ENCODE measurements around the gene GARRE1.
"Not testable (repeated sequence)": the region's sequence is repeated elsewhere in the genome, so short reads cannot be mapped to it uniquely, and the experiment has no call there.

The GARRE1 gene, protein sequence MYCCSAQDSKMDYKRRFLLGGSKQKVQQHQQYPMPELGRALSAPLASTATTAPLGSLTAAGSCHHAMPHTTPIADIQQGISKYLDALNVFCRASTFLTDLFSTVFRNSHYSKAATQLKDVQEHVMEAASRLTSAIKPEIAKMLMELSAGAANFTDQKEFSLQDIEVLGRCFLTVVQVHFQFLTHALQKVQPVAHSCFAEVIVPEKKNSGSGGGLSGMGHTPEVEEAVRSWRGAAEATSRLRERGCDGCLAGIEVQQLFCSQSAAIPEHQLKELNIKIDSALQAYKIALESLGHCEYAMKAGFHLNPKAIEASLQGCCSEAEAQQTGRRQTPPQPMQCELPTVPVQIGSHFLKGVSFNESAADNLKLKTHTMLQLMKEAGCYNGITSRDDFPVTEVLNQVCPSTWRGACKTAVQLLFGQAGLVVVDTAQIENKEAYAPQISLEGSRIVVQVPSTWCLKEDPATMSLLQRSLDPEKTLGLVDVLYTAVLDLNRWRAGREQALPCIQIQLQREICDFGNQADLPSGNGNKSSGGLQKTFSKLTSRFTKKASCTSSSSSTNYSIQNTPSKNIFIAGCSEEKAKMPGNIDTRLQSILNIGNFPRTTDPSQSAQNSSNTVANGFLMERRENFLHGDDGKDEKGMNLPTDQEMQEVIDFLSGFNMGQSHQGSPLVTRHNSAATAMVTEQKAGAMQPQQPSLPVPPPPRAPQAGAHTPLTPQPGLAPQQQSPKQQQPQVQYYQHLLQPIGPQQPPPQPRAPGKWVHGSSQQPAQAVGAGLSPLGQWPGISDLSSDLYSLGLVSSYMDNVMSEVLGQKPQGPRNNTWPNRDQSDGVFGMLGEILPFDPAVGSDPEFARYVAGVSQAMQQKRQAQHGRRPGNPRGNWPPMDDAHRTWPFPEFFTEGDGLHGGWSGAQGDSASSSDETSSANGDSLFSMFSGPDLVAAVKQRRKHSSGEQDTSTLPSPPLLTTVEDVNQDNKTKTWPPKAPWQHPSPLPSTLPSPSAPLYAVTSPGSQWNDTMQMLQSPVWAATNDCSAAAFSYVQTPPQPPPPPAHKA (N-terminal part only)

DNA sequence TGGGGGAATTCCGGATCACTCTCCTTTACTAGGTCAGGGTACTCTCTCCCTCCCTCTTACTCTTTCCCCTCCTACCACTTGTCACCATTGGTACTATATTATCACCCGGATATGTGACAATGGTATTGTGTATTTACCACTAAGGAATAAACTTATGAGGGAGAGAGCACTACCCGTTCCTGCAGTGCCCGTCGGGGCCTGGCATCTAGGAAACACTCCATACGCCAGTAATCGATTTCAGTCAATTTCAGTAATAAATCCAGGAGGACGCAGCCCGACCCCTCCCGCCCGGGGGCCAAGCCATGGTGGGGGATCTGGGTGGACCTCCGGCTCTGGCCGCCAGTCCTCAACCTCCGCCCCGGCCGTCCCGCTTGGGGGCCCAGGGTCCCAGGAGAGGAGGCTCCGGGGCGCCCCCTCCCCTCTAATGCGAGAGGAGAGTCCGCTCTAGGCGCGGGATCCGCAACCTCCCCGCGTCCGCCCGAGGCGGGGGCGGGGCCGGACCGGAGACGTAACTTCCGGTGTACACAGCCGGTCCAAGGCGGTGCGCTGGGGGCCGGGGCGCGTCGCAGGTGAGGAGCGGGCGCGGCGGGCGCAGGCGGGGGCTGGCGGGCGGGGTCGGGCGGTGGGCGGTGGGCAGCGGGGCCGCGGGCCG is at the start of gene GARRE1:
Gene GARRE1 (plus strand): TSS at position 509 of the 652 bp plus-strand sequence. CDS start 45,920 bp downstream, outside the sequence.
- H3K4me3 ChIP-seq: peak within 1 kb of the TSS; percentile 85 to 95 (median 91)
- H3K4me2 ChIP-seq: peak within 1 kb of the TSS; percentile 80 to 98 (median 94)
- peak within 1 kb of the TSS; percentile 79 to 93 (median 87) for H3K9ac ChIP-seq
- no peak for TF ChIP-seq Cebpa-rat (IDR thresholded peaks at IDR 0.05)
- H3K9me3 ChIP-seq (replicated peaks in 1 of 11): no peaks in the 10 kb centered on the region
- peaks cover 0 to 4% (median 0%) of the 10 kb centered on the region in 11 experiments; a peak in 1 of 22 replicates for H3K36me3 ChIP-seq
- H4K20me1 ChIP-seq: peaks cover 0 to 17% (median 0%) of the 10 kb centered on the region in 11 experiments; a peak in 6 of 22 replicates
- H3K4me1 ChIP-seq: peaks cover 6 to 18% (median 11%) of the 10 kb centered on the region in 10 experiments; a peak in 17 of 20 replicates
- H3K27ac ChIP-seq: peak within 1 kb of the TSS; percentile 67 to 85 (median 78)
- no peaks in the 10 kb centered on the region; a peak in 2 of 22 replicates for H3K27me3 ChIP-seq

DNA sequence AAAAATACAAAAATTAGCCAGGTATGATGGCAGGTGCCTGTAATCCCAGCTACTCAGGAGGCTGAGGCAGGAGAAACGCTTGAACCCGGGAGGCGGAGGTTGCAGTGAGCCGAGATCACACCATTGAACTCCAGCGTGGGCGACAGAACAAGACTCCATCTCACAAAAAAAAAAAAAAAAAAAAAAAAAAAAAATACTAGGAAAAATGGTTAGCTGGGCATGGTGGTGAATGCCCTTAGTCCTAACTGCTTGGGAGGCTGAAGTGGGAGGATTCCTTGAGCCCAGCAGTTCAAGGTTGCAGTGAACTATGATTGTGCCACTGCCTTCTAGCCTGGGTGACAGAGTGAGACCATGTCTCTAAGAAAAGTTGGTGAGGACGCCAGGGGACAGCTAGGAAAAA is 49.0 kb upstream of the GARRE1 start:
- H3K27ac ChIP-seq; H3K27me3 ChIP-seq; H3K9me3 ChIP-seq (replicated peaks in 1 of 11); H3K4me3 ChIP-seq; H3K9ac ChIP-seq; H3K4me2 ChIP-seq: not testable (repeated sequence)
- H3K36me3 ChIP-seq: peaks cover 87 to 100% (median 95%) of the 10 kb centered on the region in 11 experiments
- peaks cover 12 to 76% (median 41%) of the 10 kb centered on the region in 11 experiments; a peak in 18 of 22 replicates for H4K20me1 ChIP-seq
- peaks cover 0 to 12% (median 5%) of the 10 kb centered on the region in 10 experiments; a peak in 11 of 20 replicates for H3K4me1 ChIP-seq

DNA sequence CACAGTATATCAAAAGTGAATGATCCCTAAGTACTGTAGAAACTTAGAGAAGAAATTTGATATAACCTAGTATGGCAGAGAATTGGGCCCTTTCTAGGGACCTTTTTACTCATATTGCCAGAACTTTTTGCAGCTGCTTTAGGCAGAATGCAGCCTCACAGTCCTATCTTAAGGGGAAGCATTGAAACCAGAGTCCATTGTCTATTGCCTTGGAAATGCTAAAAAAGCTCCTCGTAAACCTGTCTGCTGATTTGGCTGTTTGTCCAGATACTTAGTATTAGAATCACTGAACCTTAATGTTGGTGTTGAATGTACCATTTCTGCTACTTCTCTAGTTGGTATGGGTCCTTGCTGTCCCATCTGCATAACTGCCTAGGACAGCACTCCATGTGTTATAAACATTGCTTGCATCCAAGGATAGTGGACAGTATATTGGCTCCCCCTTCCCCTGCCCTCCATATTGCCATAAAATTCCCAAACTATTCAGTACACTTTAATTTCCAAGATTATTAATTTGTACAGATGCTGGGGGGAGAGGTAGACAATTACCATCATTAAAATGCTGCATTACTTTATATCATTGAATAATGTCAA is 46.0 kb upstream of the GARRE1 start:
- TF ChIP-seq Cebpa-rat (IDR thresholded peaks at IDR 0.05): no peak
- Histone ChIP-seq H3K27ac (no peak overlapping the region), H3K27me3 (no peaks in the 10 kb centered on the region), H3K9me3 (replicated peaks in 1 of 11) (no peaks in the 10 kb centered on the region), H3K9ac (no peak overlapping the region), H3K4me1 (no peaks in the 10 kb centered on the region), H3K4me3 (no peak overlapping the region), H3K36me3 (peaks cover 90 to 100% (median 98%) of the 10 kb centered on the region in 11 experiments), H4K20me1 (peaks cover 12 to 80% (median 51%) of the 10 kb centered on the region in 11 experiments; a peak in 20 of 22 replicates), H3K4me2 (no peak overlapping the region)

DNA sequence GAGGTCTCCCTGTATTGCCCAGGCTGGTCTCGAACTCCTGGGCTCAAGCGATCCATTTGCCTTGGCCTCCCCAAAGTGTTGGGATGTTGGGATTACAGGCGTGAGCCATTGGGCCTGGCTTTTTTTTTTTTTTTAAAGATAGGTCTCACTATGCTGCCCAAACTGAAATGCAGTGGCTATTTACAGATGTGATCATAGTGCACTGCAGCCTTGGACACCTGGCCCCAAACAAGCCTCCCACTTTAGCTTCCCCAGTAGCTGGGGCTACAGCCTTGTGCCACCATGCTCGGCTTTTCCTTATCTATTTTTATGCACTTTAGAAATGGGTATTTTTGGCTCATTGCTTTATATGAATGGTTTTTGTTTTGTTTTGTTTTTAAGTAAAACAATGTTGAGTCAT is 44.6 kb upstream of the GARRE1 start:
- no peak for TF ChIP-seq Cebpa-rat (IDR thresholded peaks at IDR 0.05)
- H3K4me2 ChIP-seq: no peak overlapping the region
- no peak overlapping the region for H3K4me3 ChIP-seq
- H3K9me3 ChIP-seq (replicated peaks in 1 of 11): no peaks in the 10 kb centered on the region
- H3K4me1 ChIP-seq: no peaks in the 10 kb centered on the region
- peaks cover 22 to 90% (median 64%) of the 10 kb centered on the region in 11 experiments; a peak in 21 of 22 replicates for H4K20me1 ChIP-seq
- H3K36me3 ChIP-seq: peaks cover 96 to 100% (median 99%) of the 10 kb centered on the region in 11 experiments
- no peak overlapping the region for H3K27ac ChIP-seq
- no peak overlapping the region for H3K9ac ChIP-seq
- no peaks in the 10 kb centered on the region for H3K27me3 ChIP-seq

DNA sequence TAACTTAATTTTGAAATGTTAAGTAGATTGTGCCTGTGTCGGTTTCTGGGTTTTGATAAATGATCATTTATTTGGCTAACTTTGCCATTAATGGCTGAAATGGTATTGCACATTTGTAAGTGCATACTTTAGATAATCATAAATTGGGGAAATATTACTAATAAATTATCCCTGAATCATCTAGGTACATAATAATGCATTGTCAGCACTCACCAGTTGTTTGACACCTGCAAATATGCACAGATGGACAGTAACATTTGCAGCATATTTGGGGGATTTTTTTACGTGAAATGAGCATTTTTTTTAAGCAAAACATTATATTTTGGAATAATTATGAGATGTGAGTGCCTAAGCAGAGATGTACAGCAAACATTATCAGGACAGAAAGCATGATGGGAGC is 41.1 kb upstream of the GARRE1 start:
- H3K4me2 ChIP-seq: no peak overlapping the region
- no peak for TF ChIP-seq Cebpa-rat (IDR thresholded peaks at IDR 0.05)
- no peaks in the 10 kb centered on the region for H3K27me3 ChIP-seq
- H3K9ac ChIP-seq: no peak overlapping the region
- no peak overlapping the region for H3K27ac ChIP-seq
- H4K20me1 ChIP-seq: peaks cover 55 to 98% (median 84%) of the 10 kb centered on the region in 11 experiments
- H3K4me1 ChIP-seq: peaks cover 16 to 24% (median 19%) of the 10 kb centered on the region in 10 experiments
- peaks cover 85 to 94% (median 87%) of the 10 kb centered on the region in 11 experiments for H3K36me3 ChIP-seq
- no peaks in the 10 kb centered on the region for H3K9me3 ChIP-seq (replicated peaks in 1 of 11)
- no peak overlapping the region for H3K4me3 ChIP-seq

DNA sequence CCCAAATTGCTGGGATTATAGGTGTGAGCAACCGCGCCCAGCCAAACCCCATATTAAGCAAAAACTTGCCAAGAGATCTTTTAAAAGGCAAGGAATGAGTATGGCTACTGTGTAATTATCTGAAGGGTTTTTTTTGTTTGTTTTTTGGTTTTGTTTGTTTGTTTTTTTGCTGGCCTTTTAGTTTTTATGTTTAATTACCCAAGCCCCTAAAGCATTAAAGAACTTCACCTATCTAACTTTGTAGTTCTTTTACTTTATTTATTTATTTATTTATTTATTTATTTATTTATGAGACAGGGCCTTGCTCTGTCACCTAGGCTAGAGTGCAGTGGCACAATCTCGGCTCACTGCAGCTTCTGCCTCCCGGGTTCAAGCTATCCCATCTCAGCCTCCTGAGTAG is 40.3 kb upstream of the GARRE1 start:
- TF ChIP-seq Cebpa-rat (IDR thresholded peaks at IDR 0.05): no peak
- Histone ChIP-seq H3K4me3 (no peak overlapping the region), H3K36me3 (peaks cover 82 to 92% (median 83%) of the 10 kb centered on the region in 11 experiments), H3K4me2 (no peak overlapping the region), H3K4me1 (peaks cover 21 to 30% (median 27%) of the 10 kb centered on the region in 10 experiments), H4K20me1 (peaks cover 63 to 98% (median 88%) of the 10 kb centered on the region in 11 experiments), H3K9ac (no peak overlapping the region), H3K9me3 (replicated peaks in 1 of 11) (no peaks in the 10 kb centered on the region), H3K27ac (no peak overlapping the region), H3K27me3 (no peaks in the 10 kb centered on the region)

DNA sequence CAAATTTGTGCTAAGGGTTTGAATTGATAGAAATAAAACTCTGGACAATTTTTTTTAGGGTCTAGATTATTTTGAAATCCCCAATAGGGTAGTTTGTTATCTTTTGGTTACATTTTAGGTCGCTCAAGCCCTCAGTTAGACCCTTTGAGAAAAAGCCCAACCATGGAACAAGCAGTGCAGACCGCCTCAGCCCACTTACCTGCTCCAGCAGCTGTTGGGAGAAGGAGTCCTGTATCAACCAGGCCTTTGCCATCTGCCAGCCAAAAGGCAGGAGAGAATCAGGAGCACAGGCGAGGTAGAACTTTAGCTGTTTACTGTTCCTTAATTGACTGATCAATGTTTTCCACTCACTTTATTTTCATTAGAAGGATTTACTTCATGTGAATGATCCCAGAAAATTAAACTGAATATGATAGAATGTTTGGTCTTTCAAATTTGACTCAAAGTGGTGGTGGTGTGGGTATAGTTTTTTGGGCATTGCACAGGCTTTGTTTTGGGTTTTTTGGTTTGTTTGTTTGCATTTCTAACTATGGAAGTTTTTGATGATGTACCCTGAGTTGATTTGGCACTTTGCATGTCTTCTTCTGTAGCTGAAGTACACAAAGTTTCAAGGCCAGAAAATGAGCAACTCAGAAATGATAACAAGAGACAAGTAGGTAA is 39.2 kb upstream of the GARRE1 start:
- no peaks in the 10 kb centered on the region for H3K27me3 ChIP-seq
- H3K36me3 ChIP-seq: peaks cover 82 to 91% (median 83%) of the 10 kb centered on the region in 11 experiments
- no peak overlapping the region for H3K4me2 ChIP-seq
- no peaks in the 10 kb centered on the region for H3K9me3 ChIP-seq (replicated peaks in 1 of 11)
- no peak for TF ChIP-seq Cebpa-rat (IDR thresholded peaks at IDR 0.05)
- H4K20me1 ChIP-seq: peaks cover 74 to 100% (median 91%) of the 10 kb centered on the region in 11 experiments
- H3K27ac ChIP-seq: no peak overlapping the region
- H3K4me1 ChIP-seq: peaks cover 21 to 33% (median 27%) of the 10 kb centered on the region in 10 experiments
- no peak overlapping the region for H3K4me3 ChIP-seq
- no peak overlapping the region for H3K9ac ChIP-seq

DNA sequence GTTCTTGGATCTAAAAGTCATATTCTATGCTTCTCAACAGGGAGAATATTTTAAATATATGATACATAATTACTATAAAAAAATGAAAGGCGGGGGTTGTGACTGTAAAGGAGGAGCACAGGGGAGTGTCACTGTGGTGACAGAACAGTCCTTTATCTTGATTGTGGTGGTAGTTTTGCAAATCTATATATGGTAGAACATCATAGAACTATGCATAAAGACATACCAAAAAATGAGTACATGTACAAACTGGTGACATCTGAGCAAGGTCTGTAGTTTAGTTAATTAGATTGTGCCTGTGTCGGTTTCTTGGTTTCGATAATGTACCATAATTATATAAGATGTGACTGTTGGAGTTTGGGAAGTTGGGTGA is 38.7 kb upstream of the GARRE1 start:
- Histone ChIP-seq H3K9ac (no peak overlapping the region), H3K27me3 (no peaks in the 10 kb centered on the region), H3K9me3 (replicated peaks in 1 of 11) (no peaks in the 10 kb centered on the region), H3K36me3 (peaks cover 80 to 91% (median 83%) of the 10 kb centered on the region in 11 experiments), H3K4me2 (no peak overlapping the region), H4K20me1 (peaks cover 79 to 100% (median 94%) of the 10 kb centered on the region in 11 experiments), H3K27ac (no peak overlapping the region), H3K4me1 (peaks cover 21 to 33% (median 27%) of the 10 kb centered on the region in 10 experiments), H3K4me3 (no peak overlapping the region)
- TF ChIP-seq Cebpa-rat (IDR thresholded peaks at IDR 0.05): no peak

DNA sequence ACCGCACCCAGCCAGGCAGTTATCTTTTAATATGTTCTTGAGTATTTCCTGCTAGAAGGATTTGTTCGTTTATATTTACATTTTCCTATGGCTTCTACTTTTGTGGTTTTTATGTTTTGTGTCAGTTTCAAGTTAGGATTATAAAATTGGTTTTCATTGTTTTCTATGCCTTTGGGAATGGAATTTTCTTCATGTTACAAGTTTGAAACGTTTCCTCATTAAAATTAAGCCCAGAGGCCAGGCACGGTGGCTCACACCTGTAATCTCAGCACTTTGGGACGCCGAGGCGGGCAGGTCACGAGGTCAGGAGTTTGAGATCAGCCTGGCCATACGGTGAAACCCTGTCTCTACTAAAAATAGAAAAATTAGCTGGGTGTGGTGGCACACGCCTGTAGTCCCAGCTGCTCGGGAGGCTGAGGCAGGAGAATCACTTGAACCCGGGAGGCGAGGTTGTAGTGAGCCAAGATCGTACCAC is 37.6 kb upstream of the GARRE1 start:
- H3K4me2 ChIP-seq: peak overlapping the region; percentile 6 to 61 (median 26); a peak in 14 of 22 replicates
- not testable (repeated sequence) for H3K27me3 ChIP-seq; H3K27ac ChIP-seq; H3K9me3 ChIP-seq (replicated peaks in 1 of 11); H3K4me3 ChIP-seq
- H3K36me3 ChIP-seq: peaks cover 80 to 91% (median 83%) of the 10 kb centered on the region in 11 experiments
- H4K20me1 ChIP-seq: peaks cover 85 to 100% (median 97%) of the 10 kb centered on the region in 11 experiments
- H3K4me1 ChIP-seq: peaks cover 21 to 33% (median 27%) of the 10 kb centered on the region in 10 experiments
- peak overlapping the region in 2 of 11 experiments; percentile 12 to 25; a peak in 1 of 22 replicates for H3K9ac ChIP-seq

All from BLaER1 treated with 17β-estradiol and CSF1 and Interleukin-3, amounts not matched to agents 10 nM and 100 nM (cell line).